ENCODE results near the gene ASTN1. TPM values are rescaled to one million over a fixed set of nuclear protein-coding genes. Genes with fewer than 3 reads are reported as not detected.

ASTN1 gene
- total RNA-seq, 1 experiment from 2014 or later, result not detected

- no peak for DNase-seq (ENCODE audit: low spot score)
Measured at GRCh38 chr1:176993587-176993986, 170.9 kb downstream of the ASTN1 start.

GRCh38 chr1:176989754-176990153, 174.8 kb downstream of the ASTN1 start:
- no peak for DNase-seq (ENCODE audit: low spot score)

GRCh38 chr1:176989023-176989422, 175.5 kb downstream of the ASTN1 start:
- DNase-seq (ENCODE audit: low spot score), result peak; percentile 4

- DNase-seq (ENCODE audit: low spot score), result no peak
Measured at GRCh38 chr1:176987016-176987415, 177.5 kb downstream of the ASTN1 start.

- no peak for DNase-seq (ENCODE audit: low spot score)
Measured at GRCh38 chr1:176983731-176984130, 180.8 kb downstream of the ASTN1 start.

GRCh38 chr1:176976771-176977170, 187.7 kb downstream of the ASTN1 start:
- no peak for DNase-seq (ENCODE audit: low spot score)

GRCh38 chr1:176976225-176976624, 188.3 kb downstream of the ASTN1 start:
- no peak for DNase-seq (ENCODE audit: low spot score)

GRCh38 chr1:176964687-176965086, 199.8 kb downstream of the ASTN1 start:
- no peak for DNase-seq (ENCODE audit: low spot score)

- DNase-seq (ENCODE audit: low spot score), result no peak
Measured at GRCh38 chr1:176963181-176963580, 201.3 kb downstream of the ASTN1 start.

- no peak for DNase-seq (ENCODE audit: low spot score)
Measured at GRCh38 chr1:176961678-176962077, 202.8 kb downstream of the ASTN1 start.

GRCh38 chr1:176959191-176959820, 205.2 kb downstream of the ASTN1 start:
- no peak for DNase-seq (ENCODE audit: low spot score)

GRCh38 chr1:176957603-176958002, 206.9 kb downstream of the ASTN1 start:
- DNase-seq (ENCODE audit: low spot score), result no peak

GRCh38 chr1:176954242-176954641, 210.3 kb downstream of the ASTN1 start:
- no peak for DNase-seq (ENCODE audit: low spot score)

- no peak for DNase-seq (ENCODE audit: low spot score)
Measured at GRCh38 chr1:176950736-176951324, 213.7 kb downstream of the ASTN1 start.

GRCh38 chr1:176949033-176949662, 215.4 kb downstream of the ASTN1 start:
- peak; percentile 18 for DNase-seq (ENCODE audit: low spot score)

GRCh38 chr1:176944606-176945005, 219.9 kb downstream of the ASTN1 start:
- no peak for DNase-seq (ENCODE audit: low spot score)

GRCh38 chr1:176943783-176944182, 220.7 kb downstream of the ASTN1 start:
- no peak for DNase-seq (ENCODE audit: low spot score)

GRCh38 chr1:176942346-176942745, 222.2 kb downstream of the ASTN1 start:
- DNase-seq (ENCODE audit: low spot score), result no peak

GRCh38 chr1:176939993-176940392, 224.5 kb downstream of the ASTN1 start:
- no peak for DNase-seq (ENCODE audit: low spot score)

GRCh38 chr1:176938375-176938774, 226.1 kb downstream of the ASTN1 start:
- DNase-seq (ENCODE audit: low spot score), result no peak

- DNase-seq (ENCODE audit: low spot score), result no peak
Measured at GRCh38 chr1:176934370-176934769, 230.1 kb downstream of the ASTN1 start.

GRCh38 chr1:176932114-176933104, 232.1 kb downstream of the ASTN1 start:
- no peak for DNase-seq (ENCODE audit: low spot score)

All from A172 (cell line).